NCI-H2171 treated with DMSO at 0.1 percent for 48 hours (cell line): ENCODE results near the gene FOXL3.
"Not testable (repeated sequence)": the region's sequence is repeated elsewhere in the genome, so short reads cannot be mapped to it uniquely, and the experiment has no call there.

Experiments
- DNase-seq: peaks from one replicate; lab custom pipeline; 2025; lab: John Stamatoyannopoulos, UW

The FOXL3 gene

DNA sequence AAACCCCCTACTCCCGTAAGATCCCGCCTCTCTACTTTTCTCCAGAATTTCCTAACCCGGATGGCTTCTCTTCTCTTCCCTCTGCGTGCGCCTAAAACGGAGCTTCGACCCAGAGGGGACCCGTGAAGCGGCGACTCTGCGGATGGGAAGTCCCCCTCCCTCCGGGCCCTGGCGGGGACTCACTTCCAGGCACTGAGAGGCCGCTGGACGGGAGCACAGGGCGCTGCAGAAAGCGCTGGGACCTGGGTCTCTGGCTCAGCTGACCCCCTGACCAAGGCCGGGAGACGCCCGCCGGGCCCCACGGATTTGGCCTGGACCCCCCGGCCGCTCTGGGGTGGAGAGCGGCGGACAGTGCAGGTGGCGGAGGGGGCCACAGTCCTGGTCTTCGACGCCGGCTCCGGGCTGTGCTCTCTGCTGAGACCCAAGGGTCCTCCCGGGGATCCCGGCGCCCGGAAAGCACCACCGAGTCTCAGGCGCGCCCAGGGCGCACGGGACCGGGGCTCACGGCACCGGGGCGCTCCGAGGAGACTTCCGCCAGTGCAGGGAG lies 688 bp upstream of the FOXL3 start:
- no peak for DNase-seq

DNA sequence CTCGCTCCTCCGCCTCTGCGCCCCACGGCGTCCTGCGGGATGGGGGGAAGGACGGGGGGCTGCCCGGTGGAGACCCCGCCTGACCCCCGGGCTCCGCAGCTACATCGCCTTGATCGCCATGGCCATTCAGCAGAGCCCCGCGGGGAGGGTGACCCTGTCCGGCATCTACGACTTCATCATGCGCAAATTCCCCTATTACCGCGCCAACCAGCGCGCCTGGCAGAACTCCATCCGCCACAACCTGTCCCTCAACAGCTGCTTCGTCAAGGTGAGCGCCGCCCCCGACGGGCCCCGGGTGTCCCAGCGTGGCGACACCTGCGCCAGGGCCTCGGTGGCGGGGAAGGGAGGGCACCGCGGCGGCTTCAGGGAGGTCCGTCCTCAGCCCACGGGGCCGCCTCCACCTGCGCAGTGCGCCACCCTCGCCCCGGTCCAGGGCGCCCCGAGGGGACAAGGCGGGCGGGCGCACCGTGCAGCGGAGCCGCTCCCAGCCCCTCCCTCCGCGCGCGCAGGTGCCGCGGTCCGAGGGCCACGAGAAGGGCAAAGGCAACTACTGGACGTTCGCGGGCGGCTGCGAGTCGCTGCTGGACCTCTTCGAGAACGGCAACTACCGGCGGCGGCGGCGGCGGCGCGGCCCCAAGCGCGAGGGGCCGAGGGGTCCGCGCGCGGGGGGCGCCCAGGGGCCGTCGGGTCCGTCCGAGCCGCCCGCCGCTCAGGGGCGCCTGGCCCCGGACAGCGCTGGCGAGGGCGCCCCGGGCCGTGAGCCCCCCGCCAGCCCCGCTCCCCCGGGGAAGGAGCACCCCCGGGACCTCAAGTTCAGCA lies 793 bp downstream of the FOXL3 start:
- peak; percentile 57 for DNase-seq

DNA sequence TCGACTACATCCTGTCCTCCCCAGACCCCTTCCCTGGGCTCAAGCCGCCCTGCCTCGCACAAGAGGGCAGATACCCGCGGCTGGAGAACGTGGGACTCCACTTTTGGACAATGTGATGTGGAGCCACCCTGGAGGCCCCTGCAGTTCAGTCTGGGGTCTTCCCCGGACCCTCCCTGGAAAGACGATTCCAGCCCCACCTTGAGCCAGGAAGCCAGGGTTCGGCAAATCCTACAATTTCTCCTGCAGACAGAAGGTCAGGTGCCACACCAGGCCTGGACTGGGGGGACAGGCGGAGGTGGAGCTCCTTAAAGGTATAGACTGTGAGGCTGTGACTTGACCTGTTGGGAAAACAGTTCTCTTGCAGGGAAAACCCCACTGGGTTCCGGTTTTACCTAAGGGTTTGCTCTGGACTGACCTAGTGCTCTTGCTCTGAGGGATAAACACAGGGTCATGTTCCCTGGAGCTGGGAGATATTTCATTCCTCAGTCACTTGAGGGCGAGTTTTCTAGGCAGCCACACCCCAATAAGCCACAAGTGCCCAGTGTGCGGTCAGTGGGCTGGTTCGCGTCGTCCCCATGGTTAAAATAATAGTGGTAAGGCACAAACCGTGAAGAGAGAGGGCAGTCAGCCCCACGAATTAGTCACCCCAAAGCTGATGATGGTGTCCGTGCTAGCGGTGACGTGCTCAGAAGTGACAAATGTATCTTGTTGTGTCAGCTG lies 1.6 kb downstream of the FOXL3 start:
- DNase-seq: no peak

DNA sequence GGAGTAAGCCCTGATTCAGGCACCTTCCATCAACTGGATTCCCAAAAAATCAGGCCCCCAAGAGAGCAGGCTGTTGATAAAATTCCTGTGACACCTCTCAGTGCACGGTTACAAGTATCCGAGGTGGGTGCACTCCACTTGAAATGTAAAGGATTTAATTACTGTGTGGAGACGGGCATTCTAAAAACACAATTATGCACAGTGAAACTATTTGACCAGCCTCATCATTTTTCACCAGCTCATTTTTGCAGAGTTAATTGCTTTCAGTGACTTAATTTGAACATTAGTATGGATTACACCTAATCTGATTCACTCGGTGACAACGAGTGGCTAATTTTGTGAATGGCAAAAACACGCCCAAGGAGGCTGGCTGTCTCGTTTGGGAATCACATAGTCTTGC lies 2.3 kb downstream of the FOXL3 start:
- DNase-seq: no peak

DNA sequence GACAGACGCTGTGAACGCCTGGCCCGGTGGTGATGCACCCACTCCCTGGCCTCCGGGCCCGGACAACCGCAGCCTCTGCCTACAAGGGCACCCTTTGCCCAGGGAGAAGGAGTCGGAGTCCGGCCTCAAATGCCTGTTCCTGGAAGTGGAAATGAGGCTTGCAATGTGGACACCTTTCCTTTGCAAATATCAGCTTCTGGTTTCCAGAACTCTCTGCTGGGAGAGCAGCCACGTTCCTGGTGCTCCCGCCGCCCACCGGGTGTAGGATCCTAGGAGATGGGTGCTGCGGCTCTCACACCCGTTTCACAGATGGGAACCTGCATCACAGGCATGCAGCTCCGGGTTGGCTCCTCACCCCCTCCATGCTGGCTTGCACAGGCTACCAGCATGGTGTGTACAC lies 2.9 kb downstream of the FOXL3 start:
- DNase-seq: no peak

DNA sequence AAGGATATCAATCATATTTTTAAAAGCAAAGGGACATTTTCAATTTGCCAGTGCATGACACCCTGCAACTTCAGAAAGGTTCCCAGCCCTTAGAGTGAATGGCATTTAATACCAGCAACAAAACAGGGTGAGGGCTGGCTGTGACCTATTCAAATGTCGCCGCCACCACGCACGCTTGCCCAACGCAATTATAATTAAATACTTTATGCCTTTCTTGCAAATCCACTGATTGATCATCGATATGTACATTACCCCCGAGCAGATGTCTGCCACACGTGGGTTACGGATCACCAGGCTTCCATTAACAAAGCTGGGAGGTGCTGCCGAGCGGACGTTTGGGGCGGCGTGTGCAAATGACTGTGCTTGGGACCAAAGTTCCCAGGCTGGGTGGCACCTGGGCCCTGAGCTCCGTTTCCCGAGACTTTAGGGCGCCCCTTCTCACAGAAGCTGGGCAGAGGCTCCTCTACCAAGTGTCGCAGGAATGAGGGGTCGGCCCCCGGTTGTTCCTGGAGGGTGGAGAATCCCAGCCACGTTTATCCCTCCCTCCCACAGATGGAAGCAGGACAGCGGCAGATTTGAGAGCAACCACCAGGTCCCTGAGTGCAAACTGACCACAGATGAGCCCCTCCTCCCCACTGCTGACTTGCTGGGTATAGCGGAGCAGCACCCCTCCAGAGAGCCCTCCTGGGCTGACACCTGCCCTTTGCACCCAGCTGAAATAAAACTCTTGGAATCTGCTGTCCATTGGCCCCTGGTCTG lies 3.9 kb downstream of the FOXL3 start:
- DNase-seq: no peak

DNA sequence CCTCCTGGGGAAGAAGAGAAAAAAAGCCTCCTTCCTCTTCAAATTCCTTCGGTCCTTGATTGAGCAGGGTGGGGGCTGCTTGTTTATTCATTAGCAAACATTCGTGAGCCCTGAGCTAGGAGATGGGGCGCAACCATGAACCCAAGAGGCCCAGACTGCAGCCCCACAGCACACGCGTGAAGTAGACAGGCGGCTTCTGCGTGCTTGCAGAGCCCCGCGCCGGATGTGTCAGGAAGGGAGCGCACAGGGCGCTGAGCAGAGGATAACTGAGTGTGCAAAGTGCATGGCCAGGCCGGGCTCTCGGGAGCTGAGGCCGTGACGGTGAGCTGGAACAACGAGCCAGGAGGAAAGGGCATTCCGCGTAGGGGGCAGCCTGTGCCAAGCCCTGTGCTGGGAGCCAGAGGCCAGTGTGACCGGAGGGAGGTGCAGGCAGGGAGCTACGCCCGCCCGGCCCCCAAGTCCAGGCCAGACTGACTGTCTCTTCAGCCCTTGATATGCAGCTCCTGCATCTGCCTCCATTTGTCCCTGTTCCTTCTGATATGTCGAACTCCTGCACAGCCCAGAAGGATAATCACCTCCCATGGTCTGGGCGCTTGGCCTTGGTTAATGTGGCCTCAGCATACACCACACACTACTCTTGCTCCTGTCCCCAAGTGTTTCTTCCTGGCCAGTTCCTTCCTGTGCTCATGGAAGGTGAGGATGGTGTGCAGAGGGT lies 4.6 kb downstream of the FOXL3 start:
- no peak for DNase-seq

DNA sequence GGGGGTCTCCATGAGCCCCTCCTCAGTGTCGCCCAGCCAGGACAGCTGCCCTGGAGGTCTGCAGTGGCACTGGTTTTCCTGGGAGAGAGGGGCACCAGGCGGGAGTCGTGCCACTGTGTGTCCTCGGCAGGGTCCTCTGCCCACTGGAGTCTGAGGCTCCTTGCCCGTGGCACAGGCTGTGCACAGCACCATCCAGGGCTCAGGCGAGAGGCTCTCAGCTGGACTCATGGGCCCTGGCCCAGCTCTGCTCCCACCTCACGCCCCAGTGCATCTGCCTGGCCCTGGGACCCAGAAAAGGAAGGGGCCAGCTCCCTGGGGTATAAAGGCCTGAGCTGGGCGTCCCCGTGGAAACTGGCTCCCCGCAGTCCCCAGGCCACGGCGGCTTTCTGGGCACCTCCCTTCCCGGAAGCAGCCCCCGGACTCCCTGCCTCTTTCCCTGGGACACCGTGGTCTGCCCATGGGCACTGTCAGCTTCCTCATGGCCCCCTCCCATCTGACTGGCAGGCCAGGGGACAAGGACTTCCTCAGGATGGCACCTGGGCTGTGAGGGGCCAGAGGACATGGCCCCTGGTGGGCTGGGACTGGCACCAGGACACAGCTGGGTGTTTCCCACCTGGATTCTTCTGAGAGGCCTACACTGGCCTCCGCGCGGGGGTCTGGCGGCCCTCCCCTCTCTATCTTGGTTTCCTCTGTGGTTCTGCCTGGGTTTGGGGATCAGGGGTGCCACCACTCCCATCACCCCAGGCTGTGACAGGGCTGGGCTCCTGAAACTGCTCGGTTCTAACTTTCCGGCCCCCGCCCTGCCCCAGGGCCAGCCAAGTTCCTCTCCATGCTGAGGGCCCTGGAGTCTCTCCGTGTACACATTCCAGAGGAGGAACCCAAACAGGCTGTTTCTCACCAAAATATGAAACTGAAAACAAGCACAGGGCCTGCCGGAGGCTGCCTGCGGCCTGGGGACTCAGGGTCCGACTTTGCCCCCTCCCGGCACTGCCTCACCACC lies 5.5 kb downstream of the FOXL3 start:
- no peak for DNase-seq

DNA sequence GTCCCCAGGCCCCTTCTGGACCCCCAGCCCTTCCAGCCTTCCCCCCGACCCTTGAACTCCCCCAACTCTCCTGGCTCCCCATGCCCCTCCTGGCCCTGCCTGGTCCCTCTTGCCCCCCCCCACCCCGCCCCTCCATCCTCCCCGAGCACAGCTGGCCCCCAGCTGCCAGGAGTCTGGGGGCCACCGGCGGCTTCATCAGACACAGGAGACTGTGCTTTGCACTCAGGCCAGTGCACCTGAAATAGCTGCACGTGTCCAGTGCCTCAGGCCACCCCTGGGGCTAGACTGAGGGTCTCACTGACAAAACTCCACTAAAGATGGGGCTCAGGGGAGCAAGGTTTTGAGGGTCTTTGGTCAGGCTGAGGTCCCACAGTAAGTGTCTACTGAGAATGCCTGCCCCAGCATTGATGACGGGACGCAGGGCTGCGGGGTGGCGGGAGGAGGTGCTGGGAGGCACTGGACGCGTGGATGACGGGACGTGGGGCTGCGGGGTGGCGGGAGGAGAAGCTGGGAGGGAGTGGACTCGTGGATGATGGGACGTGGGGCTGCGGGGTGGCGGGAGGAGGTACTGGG lies 6.5 kb downstream of the FOXL3 start:
- DNase-seq: no peak

DNA sequence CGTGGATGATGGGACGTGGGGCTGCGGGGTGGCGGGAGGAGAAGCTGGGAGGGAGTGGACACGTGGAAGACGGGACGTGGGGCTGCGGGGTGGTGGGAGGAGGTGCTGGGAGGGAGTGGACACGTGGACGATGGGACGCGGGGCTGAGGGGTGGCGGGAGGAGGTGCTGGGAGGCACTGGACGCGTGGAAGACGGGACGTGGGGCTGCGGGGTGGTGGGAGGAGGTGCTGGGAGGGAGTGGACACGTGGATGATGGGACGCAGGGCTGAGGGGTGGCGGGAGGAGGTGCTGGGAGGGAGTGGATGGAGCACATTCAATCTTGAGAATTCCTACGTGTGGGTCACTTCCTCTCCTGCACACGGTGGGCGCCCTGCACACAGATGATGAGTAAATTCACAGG lies 7.2 kb downstream of the FOXL3 start:
- DNase-seq: not testable (repeated sequence)

DNA sequence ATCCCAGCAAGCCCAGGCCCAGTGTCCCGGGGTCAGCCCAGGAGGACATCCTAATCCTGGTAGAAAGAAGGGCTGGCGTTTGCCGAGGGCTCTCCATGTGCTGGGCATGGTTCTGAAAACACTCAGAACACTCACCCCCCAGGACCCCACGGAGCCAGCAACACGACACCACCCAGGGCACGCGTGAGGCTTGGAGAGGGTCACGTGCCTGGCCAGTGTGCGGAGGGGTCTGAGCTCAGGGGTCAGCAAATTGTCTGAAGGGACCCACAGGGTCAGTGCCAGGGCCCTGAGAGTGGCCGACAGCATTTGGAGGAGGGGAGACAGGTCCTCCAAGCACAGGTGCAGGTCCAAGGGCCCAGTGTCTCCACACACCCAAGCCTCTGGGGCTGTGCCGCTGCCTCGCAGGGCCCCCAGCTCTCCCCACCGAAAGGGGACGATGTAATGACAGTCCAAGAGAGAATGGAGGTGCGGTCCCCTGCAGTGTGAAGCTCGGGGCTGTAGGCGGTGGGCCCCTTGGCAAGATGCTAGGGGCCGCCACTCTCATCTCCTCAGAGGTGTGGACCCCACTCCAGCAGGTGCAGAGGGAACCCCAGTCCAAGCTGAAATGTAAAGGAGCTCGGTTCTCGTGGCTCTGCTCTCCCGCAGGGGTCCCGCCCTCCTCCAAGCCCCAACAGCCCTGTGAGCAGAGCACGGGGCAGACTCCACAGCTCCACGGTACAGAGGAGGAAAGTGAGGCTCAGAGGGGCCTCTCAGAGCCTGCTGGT lies 7.8 kb downstream of the FOXL3 start:
- no peak for DNase-seq

DNA sequence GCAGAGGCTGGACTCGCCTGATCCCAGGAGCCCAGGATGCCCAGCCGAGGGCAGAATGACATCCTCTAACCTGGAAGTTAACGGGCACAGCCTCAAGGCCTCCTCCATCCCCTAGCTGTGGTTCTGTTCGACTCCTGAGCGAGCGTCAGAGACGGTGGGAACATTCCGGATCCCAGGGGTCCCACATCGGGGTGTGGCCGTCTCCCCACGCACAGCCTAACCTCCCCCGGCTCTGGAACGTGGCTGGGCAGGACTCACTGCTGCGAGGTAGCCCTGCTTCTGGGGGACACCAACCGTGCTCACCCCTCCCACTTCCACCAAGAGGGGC lies 8.4 kb downstream of the FOXL3 start:
- no peak for DNase-seq

DNA sequence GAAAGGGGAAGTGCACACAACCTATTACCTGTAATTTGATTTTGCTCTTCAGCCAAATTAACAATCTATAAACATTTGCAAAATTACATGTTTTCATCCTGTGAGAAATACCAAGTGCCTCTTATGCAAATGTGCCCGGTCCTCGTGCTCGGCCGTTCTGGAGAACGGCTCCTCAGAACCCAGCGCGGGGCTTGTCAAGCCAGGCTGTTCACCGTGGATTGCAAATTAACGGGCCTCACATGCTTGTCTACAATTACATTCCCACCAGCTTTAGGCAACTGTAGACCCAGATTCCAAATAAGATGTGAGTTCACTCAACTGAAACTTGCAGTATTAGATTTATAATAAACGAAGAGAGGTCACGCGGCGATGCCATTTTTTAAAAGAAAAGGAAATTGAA lies 8.8 kb downstream of the FOXL3 start:
- no peak for DNase-seq

DNA sequence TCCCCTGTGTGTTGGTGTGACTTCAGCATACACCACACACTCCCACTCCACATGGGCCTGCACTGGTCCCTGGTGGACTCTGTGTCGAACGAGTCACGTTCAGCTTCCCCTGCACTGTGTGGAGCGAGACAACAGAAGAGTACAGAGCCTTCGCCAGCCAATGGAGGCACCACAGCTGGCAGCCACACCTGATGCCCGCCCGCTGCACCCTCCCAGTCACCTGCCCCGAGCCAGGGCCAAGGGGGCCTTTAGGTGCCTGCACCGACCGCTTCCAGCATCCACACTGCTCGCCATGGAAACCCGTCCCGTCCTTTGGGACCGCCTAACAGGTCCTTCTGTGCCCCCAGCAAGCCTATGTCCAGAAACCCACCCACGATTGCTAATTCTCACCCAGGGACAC lies 9.2 kb downstream of the FOXL3 start:
- DNase-seq: no peak

DNA sequence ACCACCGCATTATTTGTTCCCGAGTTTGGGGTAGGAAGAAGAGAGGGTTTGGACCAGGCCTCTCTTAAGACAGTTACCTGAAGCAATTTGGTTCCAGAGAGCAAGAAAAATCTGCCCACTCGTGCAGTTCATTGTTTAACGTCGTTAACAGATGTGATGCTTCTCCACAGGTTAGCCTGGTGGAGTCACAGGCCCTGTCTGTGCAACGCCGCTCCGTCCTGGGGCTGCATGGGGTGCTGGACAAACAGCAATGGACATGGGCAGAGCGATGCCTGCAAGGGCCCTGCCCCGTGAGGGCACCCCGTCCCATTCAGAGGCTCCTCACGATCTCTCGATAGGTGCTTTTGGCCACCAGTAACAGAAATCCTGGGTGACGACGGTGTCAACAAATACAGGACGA lies 9.7 kb downstream of the FOXL3 start:
- DNase-seq: no peak

DNA sequence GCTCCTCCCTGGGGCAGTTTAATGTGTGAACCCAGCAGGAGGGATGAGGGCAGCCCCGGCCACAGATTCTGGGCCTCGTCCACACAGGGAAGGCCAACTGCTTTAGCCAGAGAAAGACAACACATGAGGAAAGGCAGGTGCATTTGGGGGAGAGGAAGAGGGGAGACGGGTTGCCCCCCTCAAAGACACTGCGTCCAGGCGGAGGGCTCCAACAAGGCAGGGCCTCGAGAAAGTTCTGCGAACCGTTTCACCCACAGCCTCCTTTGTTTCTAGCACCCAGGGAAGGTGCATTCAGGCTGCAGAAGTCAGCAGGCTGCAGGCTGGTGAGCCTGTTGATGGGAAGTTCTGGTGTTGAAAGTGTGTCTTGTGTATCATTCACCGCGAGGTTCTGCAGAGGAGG lies 10.1 kb downstream of the FOXL3 start:
- DNase-seq: no peak

DNA sequence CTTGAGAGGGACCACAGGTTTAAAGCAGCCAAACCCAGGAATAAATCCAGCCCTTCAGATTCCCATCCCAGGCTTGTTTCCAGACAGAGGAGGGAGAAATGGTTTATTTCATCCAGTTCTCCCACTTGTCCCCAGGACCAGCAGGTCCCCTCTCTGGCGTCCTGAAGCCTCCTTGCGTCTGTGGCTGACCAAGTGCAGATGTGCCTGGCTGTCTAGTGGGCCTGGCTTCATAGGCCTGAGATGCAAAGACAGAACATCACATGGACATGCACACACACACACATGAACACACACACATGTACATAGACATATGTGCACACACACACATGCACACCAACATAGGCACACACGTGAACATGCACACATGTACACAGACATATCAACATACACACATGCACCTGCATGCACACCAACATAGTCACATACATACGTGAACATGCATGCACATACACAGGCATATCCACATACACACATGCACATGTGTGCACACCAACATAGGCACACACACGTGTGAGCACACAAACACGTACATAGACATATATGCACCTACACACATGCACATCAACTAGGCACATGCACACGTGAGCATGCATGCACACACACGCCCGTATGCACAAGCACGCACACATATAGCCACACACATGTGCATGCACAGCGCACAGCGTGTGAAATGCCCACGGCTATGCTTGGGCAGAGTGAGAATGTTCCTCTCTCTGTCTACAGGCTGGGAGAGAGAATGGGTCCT lies 10.7 kb downstream of the FOXL3 start:
- no peak for DNase-seq

DNA sequence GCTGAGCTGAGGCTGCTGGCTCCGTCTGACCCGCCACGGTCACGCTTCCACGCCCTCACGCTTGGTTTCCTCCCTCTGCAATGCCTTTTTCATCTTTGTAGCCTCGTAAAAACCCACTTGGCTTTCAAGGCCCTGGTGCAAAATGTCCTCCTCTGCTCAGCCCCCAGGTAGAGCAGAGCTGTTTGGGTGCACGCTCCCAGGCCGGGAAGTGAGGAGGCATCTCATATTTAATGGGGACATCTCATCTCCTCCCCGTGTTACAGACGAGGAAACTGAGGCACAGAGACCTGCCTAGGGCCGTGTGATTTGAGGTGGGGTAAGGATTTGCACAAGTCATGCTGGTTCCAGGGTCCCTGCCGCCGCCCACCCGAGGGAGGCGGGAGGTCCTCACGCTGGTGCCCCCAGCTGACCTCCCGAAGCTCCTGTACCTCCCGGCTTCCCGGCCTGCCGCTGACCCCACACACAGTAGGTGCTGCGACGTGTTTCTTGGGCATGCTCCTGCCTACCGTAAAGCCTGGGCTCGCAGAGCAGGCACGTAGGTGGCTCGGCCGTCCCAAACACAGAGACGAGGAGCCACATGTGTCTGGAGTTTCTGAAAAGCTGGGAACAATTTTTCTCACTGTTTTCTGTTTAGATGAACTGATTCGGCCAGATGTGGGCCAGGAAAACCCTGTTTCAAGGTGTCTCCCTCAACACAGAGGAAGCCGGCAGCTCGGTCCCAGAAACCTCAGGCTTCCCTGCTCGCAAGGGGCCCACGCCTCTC lies 11.5 kb downstream of the FOXL3 start:
- DNase-seq: no peak
